ENCODE results near the gene ZNF311. TPM values are rescaled to one million over a fixed set of nuclear protein-coding genes. Genes with fewer than 3 reads are reported as not detected.

ZNF311 gene
- total RNA-seq (2014; rRNA removed; shearing (Covaris generic)), result 0.74 and 2.1 TPM in 2 replicates

GRCh38 chr6:29005183-29005885 lies at the start of gene ZNF311:
TSS of gene ZNF311 (minus strand) at chr6:29005315. CDS start at chr6:29003954, 1,361 bp downstream.
- DNase-seq (ENCODE audit: low read depth), result peak; percentile 82

GRCh38 chr6:29051680-29052079 lies 46.6 kb upstream of the ZNF311 start:
- DNase-seq (ENCODE audit: low read depth), result no peak

GRCh38 chr6:29045075-29045474 lies 40.0 kb upstream of the ZNF311 start, which contains the start of gene OR2W1:
TSS of gene OR2W1 (minus strand) at chr6:29045175. CDS start at chr6:29045175, 0 bp downstream.
- DNase-seq (ENCODE audit: low read depth), result no peak

- no peak for DNase-seq (ENCODE audit: low read depth)
Measured at GRCh38 chr6:29035951-29036350, 30.8 kb upstream of the ZNF311 start.

- peak; percentile 14 for DNase-seq (ENCODE audit: low read depth)
Measured at GRCh38 chr6:29028821-29029220, 23.7 kb upstream of the ZNF311 start.

GRCh38 chr6:29025927-29026585 lies 20.9 kb upstream of the ZNF311 start:
- DNase-seq (ENCODE audit: low read depth), result no peak

GRCh38 chr6:29021434-29021833 lies 16.3 kb upstream of the ZNF311 start:
- DNase-seq (ENCODE audit: low read depth), result no peak

- no peak for DNase-seq (ENCODE audit: low read depth)
Measured at GRCh38 chr6:29019629-29020028, 14.5 kb upstream of the ZNF311 start.

GRCh38 chr6:29017428-29017802 lies 12.3 kb upstream of the ZNF311 start:
- no peak for DNase-seq (ENCODE audit: low read depth)

GRCh38 chr6:29016559-29017427 lies 11.7 kb upstream of the ZNF311 start:
- peak; percentile 86 for DNase-seq (ENCODE audit: low read depth)

GRCh38 chr6:29014729-29015608 lies 9.9 kb upstream of the ZNF311 start:
- no peak for DNase-seq (ENCODE audit: low read depth)

- DNase-seq (ENCODE audit: low read depth), result peak; percentile 75
Measured at GRCh38 chr6:29011276-29011734, 6.2 kb upstream of the ZNF311 start.

GRCh38 chr6:29009358-29009757 lies 4.2 kb upstream of the ZNF311 start:
- no peak for DNase-seq (ENCODE audit: low read depth)

- DNase-seq (ENCODE audit: low read depth), result no peak
Measured at GRCh38 chr6:29008089-29008488, 3.0 kb upstream of the ZNF311 start.

- no peak for DNase-seq (ENCODE audit: low read depth)
Measured at GRCh38 chr6:28996844-28997510, 8.1 kb downstream of the ZNF311 start.

- no peak for DNase-seq (ENCODE audit: low read depth)
Measured at GRCh38 chr6:28995093-28995650, 9.9 kb downstream of the ZNF311 start.

- no peak for DNase-seq (ENCODE audit: low read depth)
Measured at GRCh38 chr6:28988536-28989311, 16.4 kb downstream of the ZNF311 start.

- DNase-seq (ENCODE audit: low read depth), result peak; percentile 96
Measured at GRCh38 chr6:28985462-28986164, 19.5 kb downstream of the ZNF311 start.

GRCh38 chr6:28983838-28984237 lies 21.3 kb downstream of the ZNF311 start:
- DNase-seq (ENCODE audit: low read depth), result no peak
